Fibroblast of mammary gland (primary cell): ENCODE results near the gene HDLBP.

Experiments
- DNase-seq: peaks from one replicate; pipeline ENCODE4 v3.0.0-alpha.2; 2010; ENCODE audit warnings: low read depth
- H3K4me3 ChIP-seq: 2 replicates; pipeline ENCODE4 v1.5.1; 2011; ENCODE audit warnings: low read depth, mild to moderate bottlenecking, low read length, moderate library complexity; ENCODE audit not compliant: control insufficient read depth
- CTCF ChIP-seq: conservative IDR thresholded peaks from 2 replicates; pipeline ENCODE4 v1.5.1; 2011; ENCODE audit warnings: low read depth, low read length, inconsistent platforms; ENCODE audit not compliant: control insufficient read depth, insufficient read depth

HDLBP gene

DNA sequence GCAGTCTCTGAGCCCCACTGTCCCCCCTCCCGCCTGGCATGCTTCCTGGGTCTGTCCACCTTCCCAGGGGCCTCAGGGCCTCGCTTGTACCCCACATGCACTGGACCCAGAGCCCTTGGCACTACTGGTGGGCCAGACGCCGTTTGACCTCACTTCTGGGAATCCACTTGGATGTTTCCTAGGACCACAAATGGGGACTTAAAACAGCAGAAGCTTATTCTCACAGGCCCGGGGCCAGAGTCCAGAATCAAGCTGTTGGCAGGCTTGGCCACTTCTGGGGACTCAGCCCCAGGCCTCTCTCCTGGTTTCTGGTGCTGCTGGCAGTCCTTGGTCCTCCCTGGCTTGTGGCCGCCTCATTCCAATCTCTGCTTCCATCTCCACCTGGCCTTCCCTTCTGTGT, 107.4 kb downstream of the HDLBP start:
- DNase-seq: no peak

DNA sequence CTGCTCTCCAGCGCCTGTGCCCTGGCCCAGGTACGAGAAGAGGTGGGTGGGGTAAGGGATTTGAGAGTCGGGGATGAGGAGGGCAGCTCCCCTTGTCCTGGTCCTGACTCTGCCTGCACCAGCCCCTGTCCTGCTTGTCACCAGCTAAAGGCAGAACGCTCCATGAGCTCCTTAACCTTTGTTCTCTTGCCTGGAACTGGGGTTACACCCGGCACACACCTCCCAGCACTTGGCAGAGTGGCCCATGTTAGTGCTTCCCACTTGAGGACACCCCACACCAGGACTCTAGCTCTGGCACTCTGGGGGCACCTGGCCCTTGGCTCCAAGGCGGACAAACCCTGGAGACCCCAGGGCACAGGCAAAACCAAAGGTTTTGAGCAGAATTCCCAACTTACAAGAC, 107.8 kb downstream of the HDLBP start:
- H3K4me3 ChIP-seq: no peak overlapping the region
- no peak for DNase-seq
- TF ChIP-seq CTCF: no peak

More for the DNA sequence above, 107.4 kb downstream of the HDLBP start:
- no peak for TF ChIP-seq CTCF
- H3K4me3 ChIP-seq: no peak overlapping the region

DNA sequence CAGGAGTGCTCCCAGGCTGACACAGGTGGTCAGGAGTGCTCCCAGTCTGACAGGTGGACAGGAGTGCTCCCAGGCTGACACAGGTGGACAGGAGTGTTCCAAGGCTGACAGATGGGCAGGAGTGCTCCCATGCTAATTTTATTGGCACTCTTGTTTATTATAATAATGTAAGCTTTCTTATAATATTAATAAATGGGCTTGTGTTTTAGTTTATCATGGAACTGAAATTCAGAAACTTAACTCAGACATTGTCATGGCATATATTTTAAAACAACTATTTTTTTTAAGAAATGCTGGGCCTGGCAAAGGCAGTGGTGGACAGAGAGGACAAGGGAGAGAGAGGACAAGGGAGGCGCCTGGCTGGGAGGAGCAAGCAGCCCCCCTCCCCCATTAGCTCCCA, 108.3 kb downstream of the HDLBP start:
- no peak for TF ChIP-seq CTCF

DNA sequence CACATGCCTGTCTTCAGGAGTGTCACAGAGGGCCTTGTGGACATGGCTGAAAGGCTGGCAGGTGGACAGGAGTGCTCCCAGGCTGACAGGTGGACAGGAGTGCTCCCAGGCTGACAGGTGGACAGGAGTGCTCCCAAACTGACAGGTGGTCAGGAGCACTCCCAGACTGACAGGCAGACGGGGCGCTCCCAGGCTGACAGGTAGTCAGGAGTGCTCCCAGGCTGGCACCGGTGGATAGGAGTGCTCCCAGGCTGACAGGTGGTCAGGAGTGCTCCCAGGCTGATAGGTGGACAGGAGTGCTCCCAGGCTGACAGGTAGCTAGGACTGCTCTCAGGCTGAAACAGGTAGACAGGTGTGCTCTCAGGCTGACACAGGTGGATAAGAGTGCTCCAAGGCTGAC, 110.4 kb downstream of the HDLBP start:
- H3K4me3 ChIP-seq: no peak overlapping the region
- TF ChIP-seq CTCF: no peak

More for the DNA sequence above, 108.3 kb downstream of the HDLBP start:
- no peak for DNase-seq
- H3K4me3 ChIP-seq: no peak overlapping the region

DNA sequence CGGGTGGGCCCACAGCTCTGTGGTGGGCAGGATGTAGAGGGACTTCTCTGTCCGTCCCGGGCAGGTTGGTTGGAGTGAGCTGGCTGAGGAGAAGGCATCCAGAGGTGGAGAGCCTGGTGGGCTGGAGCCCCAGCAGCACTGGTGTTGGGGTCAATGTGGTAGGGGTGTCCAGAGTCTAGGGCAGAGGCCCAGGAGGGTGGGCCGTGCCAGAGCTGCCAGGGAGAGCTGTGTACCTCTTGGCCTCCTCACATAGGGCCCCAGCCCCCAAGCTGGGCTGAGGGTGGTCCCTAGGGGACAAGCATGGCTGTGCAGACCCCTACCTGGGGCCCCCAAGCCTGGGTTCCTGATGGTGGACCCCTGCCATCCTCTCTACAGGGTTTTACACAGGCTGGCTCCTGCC, 111.0 kb downstream of the HDLBP start:
- no peak overlapping the region for H3K4me3 ChIP-seq
- no peak for TF ChIP-seq CTCF
- DNase-seq: no peak

More for the DNA sequence above, 110.4 kb downstream of the HDLBP start:
- DNase-seq: no peak

DNA sequence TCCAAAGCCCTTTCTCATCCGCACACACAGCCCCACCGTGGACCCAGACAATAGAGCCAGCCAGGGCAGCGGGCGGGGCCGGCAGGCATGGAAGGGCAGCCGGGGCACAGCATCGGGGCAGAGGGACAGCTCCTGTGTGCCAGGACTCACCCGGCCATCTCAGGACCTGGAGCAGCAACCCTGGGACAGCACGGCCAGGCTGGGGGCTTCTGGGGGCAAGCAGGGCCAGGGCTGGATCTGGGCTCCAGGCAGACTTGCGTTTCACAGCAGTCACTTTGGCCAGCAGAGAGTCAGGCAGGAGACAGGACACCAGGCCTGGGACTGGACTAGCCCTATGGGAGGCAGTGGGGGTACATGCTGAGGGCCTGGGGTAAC, 111.5 kb downstream of the HDLBP start:
- no peak for DNase-seq
- H3K4me3 ChIP-seq: no peak overlapping the region

More for the DNA sequence above, 111.5 kb downstream of the HDLBP start:
- no peak for TF ChIP-seq CTCF
